Activated T-cell treated with anti-CD3 and anti-CD28 coated beads for 48 hours (primary cell): ENCODE results near the gene HOXB9.
A peak's percentile ranks its signal among the peaks of the same experiment; 100 is the strongest.

Experiments
- DNase-seq: peaks from one replicate; pipeline ENCODE4 v3.0.0-alpha.2; 2020; ENCODE audit warnings: low read depth

Gene HOXB9

DNA sequence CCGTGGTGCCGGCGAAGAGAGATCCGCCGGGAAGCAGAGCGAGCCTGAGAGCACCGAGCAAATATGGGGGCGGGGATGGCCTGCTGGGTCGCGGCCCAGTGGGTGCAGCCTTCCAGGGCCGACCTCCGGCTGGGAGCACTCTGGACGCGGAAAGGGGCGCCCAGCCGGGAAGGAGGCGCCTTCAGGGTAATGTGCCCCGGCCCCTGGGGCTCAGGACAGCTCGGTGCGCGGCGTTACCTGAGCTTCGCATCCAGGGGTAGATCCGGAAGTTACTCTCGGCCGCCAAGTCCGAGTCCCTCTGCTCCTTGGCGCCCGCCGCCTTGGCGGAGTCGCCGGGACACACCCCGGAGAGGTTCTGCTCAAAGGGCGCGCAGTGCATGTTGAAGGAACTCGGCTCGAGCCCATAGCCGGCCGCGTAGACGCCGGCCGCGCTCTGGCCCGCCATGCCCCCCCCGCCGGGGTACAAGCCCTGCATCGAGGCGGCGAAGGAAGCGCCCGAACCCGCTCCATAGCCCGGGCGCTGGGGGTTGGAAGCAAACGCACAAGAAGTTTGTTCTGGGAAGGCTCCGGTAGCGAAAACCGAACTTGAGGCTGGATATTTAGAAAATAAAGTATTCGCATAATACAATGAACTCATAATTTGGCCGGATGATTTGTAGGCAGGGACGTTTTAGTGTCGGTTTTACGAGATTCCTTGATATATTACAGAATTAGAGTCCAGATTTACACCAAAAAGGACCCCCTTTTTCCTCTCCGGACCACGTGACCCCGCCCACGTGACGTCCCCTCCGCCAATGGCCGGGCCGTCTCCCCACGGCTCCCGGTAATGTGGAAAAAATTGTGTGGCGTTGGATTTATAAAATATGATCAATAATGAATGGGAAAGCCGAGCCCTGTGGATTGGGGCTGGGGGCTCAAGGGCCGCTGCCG, 15.6 kb downstream of the HOXB9 start, which contains the start of gene HOXB7:
HOXB7 (minus strand) TSS at position 736 of the 930 bp plus-strand sequence; CDS start at position 637, 99 bp downstream.
- peak; percentile 58 for DNase-seq

DNA sequence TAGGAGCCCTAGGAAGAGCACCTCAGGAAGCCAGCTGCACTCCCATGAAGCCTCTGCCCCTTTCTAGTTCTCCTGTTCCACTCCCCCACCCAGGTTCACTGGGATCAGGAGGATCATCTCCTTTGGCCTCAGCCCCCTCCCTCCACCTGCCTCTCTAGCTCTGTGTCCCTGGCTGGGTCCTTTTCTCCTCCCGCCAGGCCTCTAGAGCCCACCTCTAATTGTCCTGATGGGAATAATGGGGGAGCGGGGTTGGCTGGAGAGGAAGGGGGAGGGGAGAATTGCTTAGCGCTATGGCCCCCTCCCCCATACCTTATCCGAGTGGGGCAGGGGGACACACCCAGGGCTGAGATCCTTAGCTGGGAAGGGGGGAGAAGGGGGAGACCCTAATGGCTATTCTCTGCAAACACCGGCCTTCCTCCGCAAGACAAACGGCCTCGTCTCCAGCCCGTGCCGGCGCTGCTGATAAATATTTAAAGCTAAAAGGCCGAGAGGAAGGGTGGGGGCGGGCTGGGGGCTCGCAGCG, 16.3 kb downstream of the HOXB9 start:
- no peak for DNase-seq

GRCh38 chr17:48609033-48609432, 17.1 kb downstream of the HOXB9 start:
- DNase-seq = no peak

DNA sequence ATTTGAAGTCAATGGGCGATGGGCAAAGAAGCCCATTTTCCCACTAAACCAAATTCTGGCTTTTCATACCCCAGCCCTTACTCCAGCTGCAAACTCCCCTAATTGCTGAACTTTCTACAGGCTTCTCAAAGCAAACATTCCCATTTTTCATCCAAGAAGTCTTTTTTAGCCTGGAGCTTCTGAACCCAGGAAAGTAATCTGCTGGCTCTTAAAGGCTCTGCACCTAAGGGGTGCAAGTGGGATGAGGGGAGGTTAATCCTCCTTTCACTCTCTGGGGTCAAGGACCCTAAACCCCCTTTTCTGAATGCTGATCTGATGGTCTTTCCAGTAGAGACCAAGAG, 17.7 kb downstream of the HOXB9 start:
- no peak for DNase-seq

- no peak for DNase-seq
Observed at GRCh38 chr17:48606892-48607614, 19.1 kb downstream of the HOXB9 start.

- no peak for DNase-seq
Observed at GRCh38 chr17:48605991-48606891, 19.9 kb downstream of the HOXB9 start.

- DNase-seq = no peak
Observed at GRCh38 chr17:48605409-48605919, 20.7 kb downstream of the HOXB9 start.

DNA sequence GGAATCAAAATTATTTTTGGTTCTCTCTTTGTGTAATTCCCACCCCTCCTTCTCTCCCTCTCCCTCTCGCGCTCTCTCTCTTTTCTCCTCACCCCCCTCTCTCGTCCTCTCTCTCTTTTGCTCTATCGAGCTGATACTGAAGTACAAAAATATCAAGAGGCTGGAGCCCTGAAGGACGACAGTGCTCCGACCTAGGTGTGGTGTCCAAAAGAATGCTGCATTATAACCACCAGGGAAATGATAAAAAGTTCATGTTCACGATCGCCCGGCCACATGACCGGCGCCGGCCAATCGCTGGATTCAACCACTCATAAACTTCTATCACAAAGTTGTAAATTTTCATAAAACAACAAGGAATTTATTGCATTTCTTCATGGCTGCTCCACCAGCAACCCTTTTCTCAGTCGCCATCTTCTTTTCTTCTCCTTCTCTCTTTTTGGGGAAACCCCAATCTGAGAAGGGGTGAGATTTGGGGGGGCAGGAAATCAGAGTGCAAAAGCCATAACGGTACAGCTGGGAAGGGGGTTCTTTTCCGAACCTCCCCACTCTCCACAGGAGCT, 21.3 kb downstream of the HOXB9 start, which contains the start of gene HOXB6:
HOXB6 (minus strand) TSS at position 217 of the 560 bp plus-strand sequence. CDS start 6,836 bp downstream, outside the sequence.
- no peak for DNase-seq

DNA sequence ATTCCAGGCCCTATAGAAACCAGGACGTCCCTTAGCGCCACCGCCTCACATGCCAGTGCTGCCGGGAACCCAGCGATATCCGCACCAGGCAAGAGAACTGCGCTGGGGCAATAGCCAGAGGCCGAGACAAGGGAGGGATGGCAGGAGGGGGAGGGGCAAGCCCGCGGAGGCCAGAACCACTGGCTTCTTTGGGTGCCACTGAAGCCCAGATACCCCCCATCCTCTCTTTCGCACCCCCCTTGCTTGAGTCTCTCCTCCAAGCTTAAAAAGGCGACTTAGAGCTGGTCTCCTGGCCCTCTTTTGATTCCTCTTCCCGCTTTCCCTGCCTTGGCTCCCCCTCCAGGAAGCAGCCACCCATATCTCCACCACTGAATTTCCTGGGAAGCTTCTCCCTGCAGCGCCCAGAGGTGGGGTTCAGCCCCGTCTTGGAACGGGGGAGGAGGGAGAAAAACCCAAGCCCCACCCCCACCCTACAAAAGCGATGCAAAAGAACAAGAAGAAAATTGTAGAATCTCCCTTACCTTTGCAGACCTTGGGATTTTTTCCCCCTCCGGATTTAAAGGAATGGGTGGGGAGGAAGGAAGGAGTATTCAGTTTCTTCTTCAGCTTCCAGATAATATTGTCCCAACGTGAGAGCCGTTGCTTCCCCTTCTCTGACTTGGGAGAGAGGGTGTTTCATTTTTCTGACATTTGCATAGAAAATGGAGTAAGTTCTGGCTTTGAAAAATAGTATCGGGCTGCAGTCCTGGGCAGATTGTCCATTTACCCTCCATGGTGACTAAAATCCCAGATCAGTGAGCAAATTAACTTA, 22.0 kb downstream of the HOXB9 start:
- DNase-seq = no peak

- DNase-seq = no peak
Observed at GRCh38 chr17:48601539-48602425, 24.4 kb downstream of the HOXB9 start.

GRCh38 chr17:48601207-48601538, 25.0 kb downstream of the HOXB9 start:
- DNase-seq = no peak

GRCh38 chr17:48600244-48601098, 25.7 kb downstream of the HOXB9 start:
- no peak for DNase-seq

DNA sequence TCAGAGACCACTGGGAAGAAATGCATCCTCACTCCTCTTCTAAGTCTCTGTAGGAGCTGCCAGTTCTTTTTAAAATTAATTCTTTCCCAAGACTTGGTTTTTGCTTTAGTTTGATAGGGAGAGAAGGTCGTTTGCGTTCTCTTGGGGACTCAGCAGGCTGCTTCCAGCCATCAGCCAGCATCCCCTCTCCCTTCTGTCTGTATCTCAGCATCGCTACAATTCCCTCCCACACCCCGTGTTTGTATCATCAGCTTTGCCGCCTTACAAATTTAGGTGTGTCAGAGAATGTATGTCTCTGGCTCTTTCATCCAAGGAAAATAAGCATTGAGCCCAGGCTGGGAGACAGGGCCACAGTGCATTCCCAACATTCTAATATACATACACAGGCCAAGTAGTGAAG, 26.8 kb downstream of the HOXB9 start:
- no peak for DNase-seq

GRCh38 chr17:48598736-48599135, 27.4 kb downstream of the HOXB9 start:
- DNase-seq = no peak

GRCh38 chr17:48597778-48598631, 28.2 kb downstream of the HOXB9 start:
- DNase-seq = no peak

DNA sequence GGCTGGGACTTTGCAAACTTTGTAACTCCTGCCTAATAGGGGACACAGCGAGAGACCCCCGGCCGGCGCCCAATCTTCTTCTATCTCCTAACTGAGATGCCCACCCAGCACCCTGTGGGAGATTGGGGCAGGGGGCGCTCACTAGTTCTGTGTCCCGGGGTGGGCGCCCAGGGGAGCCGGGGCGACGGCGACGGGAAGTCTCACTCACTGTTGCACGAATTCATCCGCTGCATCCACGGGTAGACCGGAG, 28.7 kb downstream of the HOXB9 start:
- DNase-seq = no peak

DNA sequence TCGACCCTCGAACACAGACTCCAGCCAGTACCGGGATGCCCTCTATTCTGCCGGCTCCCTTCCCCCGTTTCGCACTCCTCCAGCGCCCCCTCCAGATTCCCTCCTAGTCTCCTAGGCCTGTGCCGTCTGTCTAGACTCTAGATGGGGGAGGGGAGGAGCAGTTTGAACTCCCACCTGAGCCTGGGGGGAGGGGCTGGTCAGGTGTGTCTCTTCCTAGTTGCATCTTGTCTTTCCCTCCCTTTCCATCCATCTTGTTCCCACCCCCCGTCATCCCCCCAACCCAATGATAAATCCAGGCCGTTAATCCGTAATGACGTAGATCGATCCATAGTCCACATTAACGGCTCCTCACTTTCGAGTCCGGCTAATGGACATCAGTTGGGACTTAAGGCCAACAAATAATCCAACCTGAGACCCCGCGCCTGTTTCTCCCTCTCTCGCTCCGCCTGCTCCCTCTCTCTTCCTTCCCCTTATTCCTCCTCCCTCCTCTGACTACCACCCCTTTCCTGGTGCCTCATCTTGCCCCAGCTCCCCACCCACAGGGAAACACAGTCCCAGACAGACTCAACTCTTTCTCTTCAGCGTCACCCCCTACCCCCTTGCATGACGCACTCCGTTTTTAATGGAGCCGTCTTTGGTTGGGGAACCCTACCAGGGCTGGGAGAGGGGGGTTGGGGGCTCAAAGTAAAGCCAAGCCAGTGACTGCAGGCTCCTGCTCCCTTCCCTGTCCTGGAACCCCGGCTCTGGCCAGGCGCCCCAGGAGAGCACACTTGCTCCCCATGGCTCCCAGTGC, 29.2 kb downstream of the HOXB9 start:
- DNase-seq = no peak
